CD4-positive, alpha-beta T cell treated with Interleukin-21 for 1 hour (primary cell): ENCODE data around the gene GIMAP8.

Experiments used
- DNase-seq: peaks from one replicate; pipeline ENCODE4 v3.0.0-alpha.2; 2020

The GIMAP8 gene

DNA sequence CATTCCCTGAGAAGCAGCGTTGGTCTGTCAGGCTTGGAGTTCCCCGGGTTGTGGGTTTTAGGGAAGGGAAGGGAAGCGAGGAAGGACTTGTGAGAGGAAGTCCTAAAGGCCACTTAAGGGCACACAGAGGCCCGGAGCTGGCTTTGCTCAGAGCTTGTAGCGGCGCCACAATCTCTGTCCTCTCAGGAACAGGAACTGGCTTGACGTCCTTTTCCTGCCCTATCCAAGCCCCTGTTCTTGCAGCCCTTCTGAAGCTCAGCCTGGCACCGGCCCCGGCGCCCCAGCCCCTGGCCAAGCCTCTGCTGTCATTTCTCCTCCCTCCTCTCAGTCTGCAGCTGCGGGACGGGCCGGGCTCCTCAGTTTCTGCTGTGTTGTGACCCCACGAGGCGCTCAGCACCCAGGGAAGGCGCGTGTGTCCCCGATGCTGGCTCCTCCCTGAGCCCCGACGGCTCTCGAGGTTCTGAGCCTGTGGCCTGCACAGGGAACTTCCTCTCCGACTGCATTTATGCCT is at the start of gene GIMAP8:
TSS of gene GIMAP8 (plus strand) at position 140 of the 511 bp plus-strand sequence. CDS start 16,069 bp downstream, outside the sequence.
- peak; percentile 69 for DNase-seq

DNA sequence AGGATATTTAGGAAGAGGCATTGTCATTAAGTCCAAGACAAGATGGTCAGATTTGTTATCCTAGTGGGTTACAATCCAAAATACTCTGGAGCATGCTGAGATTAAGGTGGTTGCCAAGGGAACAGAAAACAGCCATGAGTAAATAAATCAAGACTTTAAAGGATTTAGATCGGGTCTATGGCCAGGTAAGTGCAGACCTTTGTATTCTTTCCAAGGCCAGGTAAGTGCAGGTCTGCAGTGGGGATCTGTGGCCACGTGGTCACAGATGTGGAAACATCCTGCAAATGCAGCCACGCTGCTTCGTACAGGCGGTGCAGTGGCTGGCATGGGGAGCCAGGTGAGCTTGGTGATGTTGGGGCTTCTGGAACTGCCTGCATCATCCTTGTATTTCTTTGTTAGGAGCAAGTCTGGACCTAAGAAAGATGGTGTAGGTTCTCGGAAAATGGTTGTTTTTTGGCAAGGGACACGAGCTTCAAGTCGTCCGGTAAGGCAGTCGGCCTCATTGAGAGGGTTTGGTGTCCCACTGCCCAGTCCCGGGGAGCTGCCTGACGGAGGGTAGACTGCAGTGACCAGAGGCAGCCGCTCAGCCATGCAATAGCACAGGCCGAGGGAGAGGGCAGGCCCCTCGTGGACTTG is 49.5 kb upstream of the GIMAP8 start:
- DNase-seq, result no peak

DNA sequence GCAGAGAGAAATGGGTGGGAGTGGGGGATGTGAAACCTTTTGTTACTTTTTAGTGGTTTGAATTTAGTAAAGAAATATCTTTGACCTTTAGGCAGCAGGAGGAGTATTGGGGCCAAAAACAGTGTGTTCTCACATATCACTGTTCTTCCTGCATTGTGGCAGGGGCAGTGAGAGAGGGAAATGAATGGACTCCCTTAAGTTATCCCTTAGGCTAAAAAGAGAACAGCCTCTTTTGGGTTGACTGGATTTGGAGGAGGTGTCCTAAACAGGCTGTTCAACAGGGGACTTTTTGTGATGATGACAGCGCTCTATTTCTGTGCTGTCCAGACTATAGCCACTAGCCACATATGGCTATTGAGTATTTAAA is 49.0 kb upstream of the GIMAP8 start:
- DNase-seq, result no peak

DNA sequence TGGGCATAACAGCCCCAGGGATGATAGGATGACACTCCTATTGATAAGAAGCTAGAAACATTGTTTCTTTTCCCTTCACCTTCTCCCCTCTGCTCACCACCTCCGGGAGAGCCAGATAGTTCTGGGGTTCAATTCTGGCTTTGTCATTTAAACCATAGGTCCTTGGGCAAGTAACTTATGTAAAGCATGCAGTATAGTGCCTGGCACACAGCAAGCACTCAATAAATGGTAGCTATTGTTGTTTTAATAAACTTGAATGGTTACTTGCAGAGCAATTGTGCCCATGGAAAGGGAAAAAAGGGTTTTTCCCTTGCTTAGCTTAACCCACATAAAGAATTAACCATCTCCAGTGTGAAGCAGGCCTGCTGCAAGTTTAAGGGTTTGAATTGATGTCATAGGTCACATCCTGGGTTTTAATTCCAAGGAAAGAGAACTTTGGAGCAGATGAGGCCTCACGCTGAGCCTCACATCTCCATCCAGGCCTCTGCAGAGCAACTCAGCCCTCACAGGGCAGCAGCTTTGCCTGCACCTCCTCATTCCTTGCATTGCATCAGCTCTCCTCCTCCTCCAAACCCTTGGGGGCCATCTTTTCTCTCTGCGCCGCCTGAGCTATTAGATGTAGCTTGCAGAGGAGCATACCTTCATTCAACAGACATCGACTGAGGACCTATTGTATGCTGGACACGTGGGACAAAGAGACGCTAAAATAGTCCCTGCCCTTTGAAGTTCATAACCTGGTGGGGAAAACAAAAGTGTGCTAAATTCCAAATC is 48.4 kb upstream of the GIMAP8 start:
- DNase-seq, result no peak

DNA sequence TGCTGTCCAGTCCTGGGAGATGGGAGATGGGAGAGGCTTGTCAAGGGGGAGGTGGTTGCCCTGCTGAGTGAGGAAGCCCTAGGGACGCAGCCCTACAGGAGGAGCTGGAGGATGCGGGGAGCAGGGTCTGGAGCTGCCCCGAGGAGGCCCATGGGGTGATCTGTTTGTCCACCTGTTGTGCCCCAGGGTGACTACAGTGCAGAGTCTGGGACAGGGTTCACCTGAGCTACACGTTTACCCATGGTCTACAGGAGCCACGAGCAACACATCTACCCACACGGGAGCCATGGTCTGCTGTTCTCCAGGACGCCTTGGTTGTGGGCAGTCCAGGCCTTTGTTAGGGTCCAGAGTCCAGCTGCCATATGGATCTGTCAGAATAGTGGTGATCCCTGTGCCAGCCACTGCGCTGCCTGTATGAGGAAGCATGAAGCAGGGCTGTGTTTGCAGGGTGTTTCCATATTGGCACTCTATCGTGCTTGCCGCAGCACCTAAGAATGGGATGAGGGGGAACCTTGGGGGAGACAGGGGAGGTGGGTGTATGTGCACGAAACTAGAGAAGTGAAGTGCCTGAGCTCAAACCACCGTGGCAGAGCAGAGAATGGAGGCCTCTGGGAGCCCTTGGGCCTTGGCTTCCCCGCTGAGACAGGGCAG is 47.6 kb upstream of the GIMAP8 start:
- no peak for DNase-seq

DNA sequence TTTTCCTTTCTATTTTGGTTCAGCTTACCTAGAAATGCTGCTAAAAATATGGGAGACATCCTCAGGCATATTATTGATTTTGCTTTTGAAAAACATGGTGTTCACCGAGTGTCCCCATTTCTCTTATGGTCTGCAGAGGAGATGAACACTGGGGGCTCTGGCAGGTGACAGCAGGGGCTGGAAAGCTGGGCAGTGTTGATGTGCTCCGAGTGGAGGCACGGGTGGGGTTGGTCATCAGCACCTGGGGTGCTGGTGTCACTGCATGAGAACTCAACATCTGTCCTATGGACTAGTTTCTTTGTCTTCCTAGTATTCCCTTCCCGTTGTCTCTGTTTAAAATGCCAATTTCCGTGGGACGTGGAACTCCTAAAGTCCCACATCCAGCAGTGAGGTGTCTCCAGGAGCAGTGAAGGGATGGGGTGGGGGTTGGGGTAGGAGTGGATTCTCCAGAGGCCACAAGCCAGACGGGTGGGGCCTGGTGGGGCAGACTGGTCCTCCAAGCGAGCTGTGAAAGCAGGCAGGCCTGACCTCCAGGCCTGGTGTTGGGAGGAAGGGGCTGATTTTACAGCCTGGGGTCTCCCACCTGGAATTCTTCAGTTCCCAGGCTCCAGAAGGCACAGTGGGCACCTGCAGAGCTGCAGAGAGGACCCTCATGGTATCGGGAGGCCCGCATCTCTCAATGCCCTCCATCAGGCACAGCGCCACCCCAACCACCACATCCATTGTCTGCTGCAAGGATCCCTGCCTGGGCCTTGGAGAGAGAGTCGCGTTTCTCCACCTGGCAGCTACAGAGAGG is 46.9 kb upstream of the GIMAP8 start:
- no peak for DNase-seq

DNA sequence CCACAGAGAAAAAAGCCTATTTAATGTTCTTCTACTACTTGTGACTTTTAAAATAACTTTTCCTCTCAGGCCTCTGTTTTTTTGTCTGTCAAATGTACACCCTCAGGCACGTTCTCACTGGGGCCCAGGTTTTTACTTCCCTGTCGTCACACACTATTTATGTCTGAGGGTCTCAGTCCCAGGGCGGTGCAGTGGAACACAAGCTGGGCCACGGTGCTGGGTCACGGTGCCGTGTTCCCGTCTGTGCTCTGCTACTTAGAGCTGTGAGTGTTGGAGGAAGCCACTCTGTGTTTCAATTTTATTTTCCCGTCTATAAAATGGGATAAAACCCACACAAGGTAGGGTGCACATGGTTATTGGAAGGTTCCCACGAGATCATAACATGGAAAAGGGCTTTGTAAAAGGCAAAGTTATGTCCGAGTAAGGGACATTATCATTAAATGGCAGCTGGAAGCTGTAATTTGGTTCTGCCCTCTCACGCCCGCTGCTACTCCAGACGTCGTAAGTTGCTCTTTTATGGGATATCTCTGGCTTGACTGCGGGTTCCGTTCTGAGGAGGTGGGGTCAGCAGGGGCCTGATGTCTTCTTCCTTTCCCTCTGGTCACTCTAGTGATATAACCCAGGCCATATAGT is 46.1 kb upstream of the GIMAP8 start:
- no peak for DNase-seq

DNA sequence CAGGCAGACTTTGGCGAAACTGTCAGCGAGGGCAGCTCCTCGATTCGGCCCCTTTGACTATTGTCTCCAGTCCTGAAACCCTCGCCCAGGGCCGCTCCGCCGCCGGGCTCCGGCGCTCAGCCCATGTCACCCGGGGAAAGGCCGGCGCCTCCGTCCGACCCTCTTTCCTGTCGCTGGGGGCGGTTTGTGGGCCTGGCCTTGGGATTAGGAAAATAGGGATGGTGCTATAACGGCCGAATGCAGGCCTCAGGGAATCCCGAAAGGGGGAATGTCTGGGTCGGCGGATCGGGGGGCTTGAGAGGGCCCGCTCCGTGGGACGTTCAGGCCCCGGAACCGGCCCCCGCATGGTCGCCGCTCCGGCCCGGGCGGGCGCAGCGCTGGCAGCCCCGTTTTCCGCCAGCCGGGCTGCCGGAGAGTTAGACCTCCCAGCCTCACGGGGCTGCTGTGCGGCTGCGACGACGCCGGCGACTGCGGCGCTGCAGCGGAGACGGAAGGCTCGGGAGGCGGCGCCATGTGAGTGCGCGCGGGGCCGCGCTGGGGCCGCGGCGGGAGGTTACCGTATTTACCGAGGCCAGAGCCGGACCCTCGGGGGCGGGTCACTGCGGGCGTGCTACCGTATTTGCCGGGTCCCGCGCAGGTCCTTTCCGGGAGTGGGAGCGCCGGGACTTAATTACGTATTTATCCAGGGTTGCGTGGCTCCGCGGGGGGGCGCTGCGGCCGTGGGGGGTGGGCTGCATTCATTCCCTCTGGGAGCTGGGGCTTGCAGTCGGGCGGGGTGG is 45.4 kb upstream of the GIMAP8 start:
- peak; percentile 86 for DNase-seq

DNA sequence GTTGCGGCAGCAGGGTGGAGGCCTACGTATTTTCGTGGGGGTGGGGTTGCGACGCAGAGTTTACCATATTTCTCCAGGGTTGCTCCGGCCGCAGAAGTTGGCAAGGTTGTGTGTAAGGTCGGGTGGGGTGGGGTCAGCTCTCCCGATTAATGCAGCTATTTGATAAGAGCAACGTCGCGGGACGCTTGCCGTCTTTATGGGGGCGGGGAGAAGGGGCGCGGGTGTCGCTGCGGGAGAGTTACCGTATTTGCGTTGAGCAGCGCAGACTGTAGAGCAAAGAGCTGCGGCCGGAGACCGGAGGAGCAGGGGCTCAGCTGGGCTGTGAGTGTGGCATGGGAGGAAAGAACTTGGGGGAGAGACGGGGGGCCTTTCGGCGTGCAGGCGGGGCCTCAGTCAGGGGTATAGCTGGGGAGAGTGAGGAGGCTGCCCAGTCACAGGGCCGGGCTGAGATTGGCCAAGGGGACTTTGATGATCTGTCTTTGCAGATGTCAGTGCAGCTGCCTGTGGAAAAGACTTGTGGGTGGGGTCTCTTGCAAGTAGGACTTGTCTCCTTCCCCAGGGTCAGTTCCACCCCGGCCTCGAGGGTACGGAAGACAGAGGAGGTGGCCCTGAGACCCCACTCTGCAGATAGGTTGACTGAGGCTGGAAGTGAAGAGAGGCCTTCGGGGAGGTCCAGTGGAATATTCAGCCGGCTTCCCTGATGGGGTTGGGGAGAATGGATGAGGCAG is 44.7 kb upstream of the GIMAP8 start:
- DNase-seq, result no peak

DNA sequence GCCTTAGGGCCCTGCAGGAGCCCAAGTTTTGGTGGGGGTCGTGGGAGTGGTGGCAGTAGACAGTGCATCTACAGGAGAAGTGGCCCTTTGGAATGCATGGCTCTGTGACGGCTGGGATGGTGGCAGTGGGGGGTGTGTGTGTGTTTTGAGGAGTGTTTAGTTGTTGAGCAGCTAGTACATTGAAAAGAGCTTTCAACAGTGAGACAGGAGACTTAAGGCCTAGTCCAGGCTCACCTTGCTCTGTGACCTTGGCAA is 44.2 kb upstream of the GIMAP8 start:
- peak; percentile 13 for DNase-seq

DNA sequence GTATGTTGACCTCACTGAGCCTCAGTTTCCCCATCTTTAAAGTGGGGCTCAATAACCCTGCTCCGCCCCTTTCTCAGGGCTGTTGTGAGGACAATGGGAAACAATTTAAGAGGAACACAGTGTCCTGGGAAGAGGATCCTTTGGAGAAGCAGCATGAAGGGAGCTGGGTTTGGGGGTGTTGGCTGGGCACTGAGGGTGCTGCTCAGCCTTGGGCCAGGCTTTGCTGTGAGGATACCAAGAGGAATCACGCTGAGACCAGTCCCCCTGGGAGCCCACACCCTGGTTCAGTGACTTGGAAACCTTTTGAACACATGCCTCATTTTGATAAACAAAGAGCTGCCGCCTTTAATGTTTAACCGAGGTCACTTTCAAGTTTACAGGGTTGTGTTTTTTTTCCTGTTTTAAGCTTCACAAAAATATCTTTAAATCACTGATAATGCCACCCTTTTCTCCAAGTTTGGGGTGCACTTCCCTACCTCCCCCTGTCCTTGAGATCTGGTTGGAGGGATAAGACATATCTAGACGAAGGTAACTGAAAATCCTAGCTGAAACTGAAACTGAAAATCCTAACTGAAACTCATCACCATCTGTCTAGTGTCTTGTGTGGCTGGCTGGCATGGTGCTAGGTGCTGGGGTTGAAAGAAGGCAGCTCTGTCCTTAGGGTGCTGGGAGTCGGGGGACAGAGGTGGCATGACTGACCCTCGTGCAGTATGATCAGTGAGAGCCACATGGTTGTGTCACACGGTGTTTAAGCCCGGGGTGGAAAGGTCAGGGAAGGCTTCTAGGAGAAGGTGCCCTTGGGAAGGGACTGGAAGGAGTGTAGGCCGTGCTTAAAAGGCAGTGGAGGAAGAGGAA is 43.6 kb upstream of the GIMAP8 start:
- peak; percentile 48 for DNase-seq

DNA sequence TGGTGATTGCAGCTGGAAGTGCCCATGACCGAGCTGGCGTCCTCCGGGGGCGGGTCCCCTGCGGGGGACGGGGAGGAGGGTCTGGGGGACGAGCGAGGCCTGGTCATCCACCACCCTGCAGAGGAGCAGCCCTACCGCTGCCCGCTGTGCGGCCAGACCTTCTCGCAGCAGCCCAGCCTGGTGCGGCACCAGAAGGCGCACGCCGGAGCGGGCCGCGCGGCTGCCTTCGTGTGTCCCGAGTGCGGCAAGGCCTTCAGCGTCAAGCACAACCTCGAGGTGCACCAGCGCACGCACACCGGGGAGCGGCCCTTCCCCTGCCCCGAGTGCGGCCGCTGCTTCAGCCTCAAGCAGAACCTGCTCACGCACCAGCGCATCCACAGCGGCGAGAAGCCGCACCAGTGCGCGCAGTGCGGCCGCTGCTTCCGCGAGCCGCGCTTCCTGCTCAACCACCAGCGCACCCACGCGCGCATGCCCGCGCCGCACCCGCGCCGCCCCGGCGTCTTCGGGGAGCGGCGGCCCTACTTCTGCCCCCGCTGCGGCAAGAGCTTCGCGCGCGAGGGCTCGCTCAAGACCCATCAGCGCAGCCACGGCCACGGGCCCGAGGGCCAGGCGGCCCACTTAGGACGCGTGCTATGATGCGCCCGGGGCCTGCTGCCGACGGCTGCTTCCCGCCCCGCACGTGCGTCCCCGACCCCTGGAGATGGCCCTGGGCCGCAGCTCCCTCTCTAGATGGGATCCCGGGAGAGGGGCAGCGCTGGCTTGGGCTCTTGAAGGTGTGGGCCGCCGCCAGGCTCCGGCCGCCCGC is 42.6 kb upstream of the GIMAP8 start:
- DNase-seq, result no peak

DNA sequence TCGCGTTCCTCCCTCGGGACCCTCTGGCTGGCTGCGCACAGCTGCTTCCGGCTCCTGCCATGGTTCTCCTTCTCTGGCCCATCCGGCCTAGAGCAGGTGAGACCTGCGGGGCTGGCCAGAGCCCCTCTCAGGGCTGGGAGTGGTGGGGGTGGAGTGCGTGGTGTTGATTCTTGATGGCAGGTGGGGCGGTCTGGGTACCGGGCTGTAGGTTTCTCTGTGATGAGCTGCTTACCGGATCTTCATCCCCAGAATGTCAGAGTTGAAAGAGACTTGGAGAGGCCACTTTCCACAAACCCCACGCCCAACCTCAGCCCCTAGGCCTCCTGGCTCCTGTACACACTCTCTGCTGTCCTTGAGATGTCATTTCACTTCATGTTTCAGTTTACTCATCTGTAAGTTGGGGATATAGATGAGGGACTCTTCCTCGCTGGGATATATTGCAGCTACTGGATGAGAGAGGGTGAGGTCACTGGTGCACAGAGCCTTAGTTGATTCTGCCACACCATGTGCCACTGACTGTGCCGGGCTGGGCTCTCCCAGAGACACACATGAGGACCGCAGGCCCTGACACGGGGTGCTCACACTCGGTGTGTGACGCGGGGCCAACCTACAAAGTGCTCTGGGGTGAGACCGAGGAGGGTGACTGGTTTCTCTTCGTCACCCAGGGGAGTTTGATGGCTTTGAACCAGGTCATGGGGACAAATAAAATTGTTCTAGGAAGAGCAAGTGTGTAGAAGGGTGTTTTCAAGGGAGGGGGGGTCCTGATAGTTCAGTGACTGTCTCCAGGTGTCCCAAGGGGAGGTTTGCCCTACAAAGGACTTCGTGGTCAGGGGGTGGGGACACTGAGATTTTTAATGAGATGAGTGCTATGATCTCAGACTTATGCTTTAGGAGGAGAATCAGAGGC is 41.8 kb upstream of the GIMAP8 start:
- no peak for DNase-seq

DNA sequence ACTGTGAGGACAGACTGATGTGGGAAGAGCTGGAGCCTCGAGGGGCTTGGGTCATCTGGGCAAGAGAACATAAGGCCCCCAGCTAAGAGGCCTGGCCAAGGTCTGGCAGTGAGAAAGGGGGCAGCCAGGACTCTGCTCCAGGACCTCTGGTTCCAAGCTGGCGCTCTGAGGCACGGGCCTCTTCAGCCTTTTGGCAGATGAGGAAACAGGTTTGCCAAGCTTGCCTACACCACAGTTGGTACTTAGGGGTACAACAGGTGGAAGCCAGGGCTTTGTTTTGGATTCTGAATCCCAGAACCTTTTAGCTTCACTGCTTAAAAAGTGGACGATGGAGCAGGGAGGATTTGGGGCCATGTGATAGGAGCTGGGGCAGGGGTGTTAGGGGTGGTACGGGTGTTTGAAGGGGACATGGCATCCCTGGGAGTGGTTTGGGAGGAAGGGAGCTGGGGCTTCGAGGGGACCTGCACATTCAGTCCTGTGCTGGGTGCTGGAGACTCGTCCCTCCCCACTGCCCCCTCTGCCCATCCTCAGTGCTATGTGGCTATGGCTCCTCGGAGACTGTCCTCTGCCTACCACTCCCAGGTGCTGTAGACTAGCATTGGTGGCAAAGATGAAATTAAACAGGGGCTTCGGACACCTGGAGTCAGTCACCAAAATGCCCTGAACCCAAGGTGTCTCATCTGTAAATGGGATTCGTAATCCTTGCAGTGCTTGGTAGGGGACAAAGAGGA is 41.0 kb upstream of the GIMAP8 start:
- DNase-seq, result no peak

DNA sequence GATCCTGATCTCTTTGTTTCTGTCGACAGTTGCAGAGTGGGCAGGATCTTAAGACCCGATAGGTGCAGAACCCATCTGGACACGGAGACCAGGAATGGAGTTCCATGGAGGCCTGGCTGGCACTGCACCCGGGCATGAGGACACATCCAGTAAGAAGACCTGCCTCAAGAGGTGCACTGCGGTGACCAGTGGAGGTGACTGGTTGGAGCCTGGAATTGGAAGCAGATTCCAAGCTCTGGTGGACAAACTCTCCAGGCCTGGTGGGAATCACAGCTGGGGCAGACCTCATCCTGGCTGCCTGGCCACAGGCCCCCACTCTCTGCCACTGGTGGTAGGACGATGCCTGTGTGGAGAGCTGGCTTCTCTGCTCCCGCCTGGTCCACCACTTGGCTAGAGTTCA is 40.3 kb upstream of the GIMAP8 start:
- no peak for DNase-seq

DNA sequence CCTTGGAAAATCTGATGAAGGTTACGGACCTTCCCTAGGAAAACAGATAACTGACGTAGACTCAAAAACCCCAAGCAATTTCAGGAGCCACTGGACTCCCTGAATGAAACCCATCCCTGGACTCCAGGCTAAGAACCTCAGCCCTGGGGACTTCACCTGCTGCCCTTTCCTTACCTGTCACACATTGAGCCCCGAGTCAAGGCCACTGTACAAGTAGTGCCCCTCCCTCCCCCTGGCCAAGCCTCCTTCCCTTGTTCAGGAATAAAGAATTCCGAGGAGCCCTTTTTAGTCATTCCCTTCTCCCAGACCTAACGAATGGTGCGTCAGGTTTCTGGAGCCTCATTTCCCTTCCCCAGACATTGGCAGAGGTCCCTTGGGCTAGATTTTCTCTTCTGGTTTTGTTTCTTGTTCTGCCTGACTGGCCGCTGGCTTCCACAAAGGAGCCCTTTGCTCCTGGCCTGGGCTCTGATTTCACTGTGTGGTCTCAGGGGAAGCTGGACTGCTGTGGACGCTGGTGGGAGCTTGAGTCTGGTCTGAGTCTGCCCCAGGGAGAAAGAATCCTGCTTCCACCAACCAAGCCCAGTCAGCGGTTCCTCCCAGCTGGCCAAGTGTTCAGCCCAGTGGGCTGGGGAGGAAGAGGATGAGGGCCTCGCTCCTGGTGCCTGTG is 39.6 kb upstream of the GIMAP8 start:
- DNase-seq, result no peak

DNA sequence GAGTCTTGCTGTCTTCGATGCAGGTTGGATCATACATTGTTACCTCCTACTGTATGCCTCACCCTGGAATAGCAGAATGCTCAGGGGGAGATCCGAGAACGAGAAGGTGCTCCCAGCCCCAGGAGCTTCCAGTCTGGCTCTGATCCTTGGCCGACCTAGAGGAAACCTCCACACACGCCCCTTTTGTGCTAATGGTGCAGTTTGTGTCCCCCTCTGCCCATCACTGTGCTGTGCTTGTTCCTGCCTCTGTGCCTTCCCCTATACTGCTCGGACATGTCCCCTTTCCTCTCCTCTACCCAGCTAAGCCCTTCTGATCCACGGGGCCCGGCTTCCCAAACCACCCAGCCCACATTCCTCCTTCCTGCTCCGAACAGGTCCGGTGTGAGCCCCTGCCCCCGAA is 38.8 kb upstream of the GIMAP8 start:
- no peak for DNase-seq
